ENCODE measurements around the gene PCDHGA7. TPM values are rescaled to one million over a fixed set of nuclear protein-coding genes. Genes with fewer than 3 reads are reported as not detected.
"Not testable (repeated sequence)": the region's sequence is repeated elsewhere in the genome, so short reads cannot be mapped to it uniquely, and the experiment has no call there.

Gene PCDHGA7
- total and polyA plus RNA-seq, 3 experiments from 2014 or later = 0.09 TPM; not detected in 2

GRCh38 chr5:141346017-141346416 lies 36.5 kb upstream of the PCDHGA7 start:
- H3K4me3 Mint-ChIP-seq; H3K27ac Mint-ChIP-seq; H3K36me3 ChIP-seq (ENCODE audit: insufficient read depth, low read length); H3K9me3 ChIP-seq (ENCODE audit: low read length); DNase-seq; H3K36me3 Mint-ChIP-seq; CTCF ChIA-PET; H3K4me1 ChIP-seq (ENCODE audit: insufficient read depth, low read length); H3K4me3 ChIP-seq (ENCODE audit: low read length); H3K27ac ChIP-seq (ENCODE audit: low read depth, low read length); POLR2A ChIA-PET; H3K4me1 Mint-ChIP-seq: not testable (repeated sequence)
- Mint-ChIP-seq H3K27me3 (peaks cover 61 to 81% of the 10 kb centered on the region in 2 donors), H3K9me3 (peaks cover 10 to 71% (median 48%) of the 10 kb centered on the region in 5 donors)
- peaks cover 12% of the 10 kb centered on the region for H3K27me3 ChIP-seq (ENCODE audit: insufficient read depth, low read length, poor library complexity, severe bottlenecking)

GRCh38 chr5:141349917-141350619 lies 32.5 kb upstream of the PCDHGA7 start, which contains the start of gene PCDHGB1:
PCDHGB1 (plus strand) TSS chr5:141350099; CDS start chr5:141350261, 162 bp downstream.
- peak within 1 kb of the TSS in 6 of 7 donors; percentile 40 to 67 (median 50) for H3K4me3 Mint-ChIP-seq
- Histone ChIP-seq H3K4me1 (ENCODE audit: insufficient read depth, low read length) (no peaks in the 10 kb centered on the region), H3K36me3 (ENCODE audit: insufficient read depth, low read length) (no peaks in the 10 kb centered on the region), H3K27me3 (ENCODE audit: insufficient read depth, low read length, poor library complexity, severe bottlenecking) (peaks cover 24% of the 10 kb centered on the region), H3K27ac (ENCODE audit: low read depth, low read length) (no peak within 1 kb of the TSS), H3K9me3 (ENCODE audit: low read length) (peaks cover 2% of the 10 kb centered on the region), H3K4me3 (ENCODE audit: low read length) (no peak within 1 kb of the TSS)
- no peaks in the 10 kb centered on the region for H3K4me1 Mint-ChIP-seq
- POLR2A ChIA-PET = no interaction called here
- DNase-seq = peak in 1 of 5 donors; percentile 16
- CTCF ChIA-PET = interaction anchor here (0.9 to 1.5 kb wide), 2 partner anchors 30 to 214 kb away, joined by 3 to 6 read pairs; partner anchors contain the start of gene TAF7
- peaks cover 48 to 76% of the 10 kb centered on the region in 2 donors for H3K27me3 Mint-ChIP-seq
- H3K27ac Mint-ChIP-seq = peak within 1 kb of the TSS in 1 of 8 donors; percentile 24
- H3K36me3 Mint-ChIP-seq = peaks cover 2 to 11% (median 5%) of the 10 kb centered on the region in 3 donors
- peaks cover 4 to 53% (median 30%) of the 10 kb centered on the region in 5 donors for H3K9me3 Mint-ChIP-seq

- no peak overlapping the region for H3K27ac Mint-ChIP-seq
- H3K4me1 Mint-ChIP-seq = no peaks in the 10 kb centered on the region
- POLR2A ChIA-PET = no interaction called here
- H3K9me3 Mint-ChIP-seq = peaks cover 0 to 57% (median 29%) of the 10 kb centered on the region in 5 donors
- peaks cover 2 to 11% (median 3%) of the 10 kb centered on the region in 3 donors for H3K36me3 Mint-ChIP-seq
- H3K27ac ChIP-seq (ENCODE audit: low read depth, low read length) = no peak overlapping the region
- no peak overlapping the region for H3K4me3 Mint-ChIP-seq
- no peak for DNase-seq
- H3K27me3 Mint-ChIP-seq = peaks cover 56 to 80% of the 10 kb centered on the region in 2 donors
- H3K27me3 ChIP-seq (ENCODE audit: insufficient read depth, low read length, poor library complexity, severe bottlenecking) = peaks cover 24% of the 10 kb centered on the region
- CTCF ChIA-PET = no interaction called here
- no peaks in the 10 kb centered on the region for H3K36me3 ChIP-seq (ENCODE audit: insufficient read depth, low read length)
- no peaks in the 10 kb centered on the region for H3K4me1 ChIP-seq (ENCODE audit: insufficient read depth, low read length)
- H3K4me3 ChIP-seq (ENCODE audit: low read length) = no peak overlapping the region
- no peaks in the 10 kb centered on the region for H3K9me3 ChIP-seq (ENCODE audit: low read length)
Observed at GRCh38 chr5:141351591-141351990, 31.0 kb upstream of the PCDHGA7 start.

- H3K27me3 Mint-ChIP-seq = peaks cover 56 to 76% of the 10 kb centered on the region in 2 donors
- CTCF ChIA-PET = interaction anchor here (1.0 to 1.6 kb wide), 2 partner anchors 9 to 20 kb away, joined by 3 to 4 read pairs; partner anchors contain the start of gene PCDHGA5
- H3K4me1 ChIP-seq (ENCODE audit: insufficient read depth, low read length) = no peaks in the 10 kb centered on the region
- no peak within 1 kb of the TSS for H3K27ac Mint-ChIP-seq
- H3K27ac ChIP-seq (ENCODE audit: low read depth, low read length) = no peak within 1 kb of the TSS
- H3K36me3 ChIP-seq (ENCODE audit: insufficient read depth, low read length) = no peaks in the 10 kb centered on the region
- DNase-seq = no peak
- peaks cover 0 to 2% (median 2%) of the 10 kb centered on the region in 3 donors for H3K4me1 Mint-ChIP-seq
- POLR2A ChIA-PET = no interaction called here
- no peaks in the 10 kb centered on the region for H3K9me3 ChIP-seq (ENCODE audit: low read length)
- peak within 1 kb of the TSS in 4 of 7 donors; percentile 6 to 45 (median 42) for H3K4me3 Mint-ChIP-seq
- peaks cover 24% of the 10 kb centered on the region for H3K27me3 ChIP-seq (ENCODE audit: insufficient read depth, low read length, poor library complexity, severe bottlenecking)
- H3K9me3 Mint-ChIP-seq = peaks cover 0 to 55% (median 33%) of the 10 kb centered on the region in 5 donors
- H3K4me3 ChIP-seq (ENCODE audit: low read length) = no peak within 1 kb of the TSS
- peaks cover 2 to 16% (median 5%) of the 10 kb centered on the region in 3 donors for H3K36me3 Mint-ChIP-seq
Observed at GRCh38 chr5:141354900-141355469, 27.6 kb upstream of the PCDHGA7 start, which contains the start of gene PCDHGA4. PCDHGA4 (plus strand) TSS chr5:141355021; CDS start chr5:141355108, 87 bp downstream.

GRCh38 chr5:141355641-141356040 lies 26.9 kb upstream of the PCDHGA7 start:
- ChIA-PET CTCF (interaction anchor here (1.6 kb wide), 1 partner anchor 19 kb away, joined by 4 read pairs; no protein-coding TSS in a partner anchor), POLR2A (no interaction called here)
- Mint-ChIP-seq H3K36me3 (peaks cover 3 to 16% (median 4%) of the 10 kb centered on the region in 3 donors), H3K9me3 (peaks cover 0 to 55% (median 29%) of the 10 kb centered on the region in 5 donors), H3K27me3 (peaks cover 56 to 76% of the 10 kb centered on the region in 2 donors), H3K27ac (no peak overlapping the region), H3K4me3 (no peak overlapping the region), H3K4me1 (peaks cover 0 to 8% (median 2%) of the 10 kb centered on the region in 3 donors)
- Histone ChIP-seq H3K36me3 (ENCODE audit: insufficient read depth, low read length) (no peaks in the 10 kb centered on the region), H3K27me3 (ENCODE audit: insufficient read depth, low read length, poor library complexity, severe bottlenecking) (peaks cover 23% of the 10 kb centered on the region), H3K4me3 (ENCODE audit: low read length) (no peak overlapping the region), H3K27ac (ENCODE audit: low read depth, low read length) (no peak overlapping the region), H3K9me3 (ENCODE audit: low read length) (no peaks in the 10 kb centered on the region), H3K4me1 (ENCODE audit: insufficient read depth, low read length) (no peaks in the 10 kb centered on the region)
- no peak for DNase-seq

- H3K36me3 ChIP-seq (ENCODE audit: insufficient read depth, low read length) = no peaks in the 10 kb centered on the region
- peaks cover 18% of the 10 kb centered on the region for H3K27me3 ChIP-seq (ENCODE audit: insufficient read depth, low read length, poor library complexity, severe bottlenecking)
- no peak overlapping the region for H3K27ac Mint-ChIP-seq
- H3K4me3 ChIP-seq (ENCODE audit: low read length) = no peak overlapping the region
- POLR2A ChIA-PET = no interaction called here
- H3K4me3 Mint-ChIP-seq = peak overlapping the region in 3 of 7 donors; percentile 2 to 30 (median 4)
- no peaks in the 10 kb centered on the region for H3K4me1 ChIP-seq (ENCODE audit: insufficient read depth, low read length)
- DNase-seq = no peak
- H3K4me1 Mint-ChIP-seq = peaks cover 0 to 10% (median 2%) of the 10 kb centered on the region in 3 donors
- H3K27ac ChIP-seq (ENCODE audit: low read depth, low read length) = no peak overlapping the region
- peaks cover 53 to 76% of the 10 kb centered on the region in 2 donors for H3K27me3 Mint-ChIP-seq
- peaks cover 0 to 55% (median 34%) of the 10 kb centered on the region in 5 donors for H3K9me3 Mint-ChIP-seq
- CTCF ChIA-PET = interaction anchor here (1.6 kb wide), 1 partner anchor 19 kb away, joined by 4 read pairs; no protein-coding TSS in a partner anchor
- H3K9me3 ChIP-seq (ENCODE audit: low read length) = no peaks in the 10 kb centered on the region
- peaks cover 4 to 19% (median 6%) of the 10 kb centered on the region in 3 donors for H3K36me3 Mint-ChIP-seq
Observed at GRCh38 chr5:141356133-141356532, 26.4 kb upstream of the PCDHGA7 start.

GRCh38 chr5:141356950-141357349 lies 25.6 kb upstream of the PCDHGA7 start:
- no peak overlapping the region for H3K4me3 Mint-ChIP-seq
- peaks cover 0 to 10% (median 2%) of the 10 kb centered on the region in 3 donors for H3K4me1 Mint-ChIP-seq
- Histone ChIP-seq H3K4me3 (ENCODE audit: low read length) (no peak overlapping the region), H3K36me3 (ENCODE audit: insufficient read depth, low read length) (no peaks in the 10 kb centered on the region), H3K27ac (ENCODE audit: low read depth, low read length) (no peak overlapping the region), H3K9me3 (ENCODE audit: low read length) (no peaks in the 10 kb centered on the region), H3K27me3 (ENCODE audit: insufficient read depth, low read length, poor library complexity, severe bottlenecking) (peaks cover 15% of the 10 kb centered on the region), H3K4me1 (ENCODE audit: insufficient read depth, low read length) (no peaks in the 10 kb centered on the region)
- H3K27ac Mint-ChIP-seq = no peak overlapping the region
- ChIA-PET POLR2A (no interaction called here), CTCF (no interaction called here)
- H3K9me3 Mint-ChIP-seq = peaks cover under 1 to 54% (median 36%) of the 10 kb centered on the region in 5 donors
- DNase-seq = no peak
- peaks cover 55 to 76% of the 10 kb centered on the region in 2 donors for H3K27me3 Mint-ChIP-seq
- H3K36me3 Mint-ChIP-seq = peaks cover 4 to 22% (median 6%) of the 10 kb centered on the region in 3 donors

Measured in CD8-positive, alpha-beta memory T cell (primary cell).